H1 (cell line): ENCODE data around the gene DDX43.

ENCODE experiments used
- BACH1 ChIP-seq: IDR thresholded peaks from 2 replicates; pipeline ENCODE4 v1.6.1; 2012; ENCODE audit warnings: low read length, improper control_type of control experiment
- BRCA1 ChIP-seq: IDR thresholded peaks from 2 replicates; pipeline ENCODE4 v1.6.1; 2012; ENCODE audit warnings: low read depth, low read length, improper control_type of control experiment
- CEBPB ChIP-seq: IDR thresholded peaks from 2 replicates; pipeline ENCODE4 v1.6.1; 2012; ENCODE audit warnings: low read depth, low read length
- EZH2 ChIP-seq: fragments of 200-600 bp; sonication (generic); IDR thresholded peaks from 2 replicates; pipeline ENCODE4 v1.7.1; 2012; ENCODE audit warnings: low read depth, mild to moderate bottlenecking, moderate library complexity, low read length, inconsistent platforms; ENCODE audit not compliant: severe bottlenecking
- POLR2A ChIP-seq, 2 experiments: IDR thresholded peaks; 1 replicate in 1 of 2; 2 replicates in 1 of 2; pipeline ENCODE4 v1.6.1; 2011; ENCODE audit warnings: low read depth in 2 of 2, low read length in 2 of 2, mild to moderate bottlenecking in 2 of 2; ENCODE audit errors: control extremely low read depth in 1 of 2
- SIN3A ChIP-seq, 2 experiments: IDR thresholded peaks in 1 of 2; conservative IDR thresholded peaks in 1 of 2; 2 replicates each; pipeline ENCODE4 v1.6.1; 2011 to 2012; ENCODE audit warnings: low read length in 2 of 2, improper control_type of control experiment in 1 of 2, low read depth in 1 of 2, mild to moderate bottlenecking in 1 of 2
- TAF1 ChIP-seq: IDR thresholded peaks from 2 replicates; pipeline ENCODE4 v1.6.1; 2011; ENCODE audit warnings: mild to moderate bottlenecking, low read depth, low read length
- ZNF274 ChIP-seq: IDR thresholded peaks from 2 replicates; pipeline ENCODE4 v1.7.0; 2012; ENCODE audit warnings: low read length, borderline replicate concordance; ENCODE audit errors: extremely low read depth
- TF ChIP-seq, protein P1 (sequence below): IDR thresholded peaks from 2 replicates; pipeline ENCODE4 v1.6.1; 2011; ENCODE audit warnings: low read depth, mild to moderate bottlenecking, low read length; ENCODE audit not compliant: insufficient read depth
- TF ChIP-seq, protein P2 (sequence below): IDR thresholded peaks from 2 replicates; pipeline ENCODE4 v1.6.1; 2011; ENCODE audit warnings: low read length, improper control_type of control experiment
- TF ChIP-seq, protein P3 (sequence below), 3 experiments: IDR thresholded peaks; 1 replicate in 2 of 3; 2 replicates in 1 of 3; pipeline versions ENCODE4 v1.5.1 to v1.6.1; 2011; ENCODE audit warnings: low read length in 3 of 3, mild to moderate bottlenecking in 3 of 3, inconsistent platforms in 2 of 3, low read depth in 1 of 3, moderate library complexity in 1 of 3; ENCODE audit not compliant: insufficient read depth in 1 of 3; ENCODE audit errors: control extremely low read depth in 1 of 3

DNA sequence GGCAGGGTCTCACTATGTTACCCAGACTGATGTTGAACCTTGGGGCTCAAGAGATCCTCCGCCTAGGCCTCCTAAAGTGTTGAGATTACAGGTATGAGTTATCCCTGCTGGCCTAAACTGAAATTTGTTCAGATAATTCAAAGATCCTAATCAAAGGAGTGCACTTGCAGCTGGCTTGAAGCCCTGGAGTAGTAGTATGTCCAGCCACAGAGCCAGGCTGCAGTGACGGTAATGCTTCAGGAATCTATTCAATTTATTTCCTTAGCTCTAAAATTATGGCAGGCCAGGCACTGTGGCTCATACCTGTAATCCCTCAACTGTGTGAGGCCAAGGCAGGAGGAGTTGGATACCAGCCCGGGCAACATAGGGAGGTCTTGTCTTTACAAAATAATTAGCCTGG is 1.4 kb upstream of the DDX43 start:
- TF ChIP-seq CEBPB (no peak), BACH1 (no peak), POLR2A (IDR thresholded peaks at IDR 0.05; ENCODE audit: control extremely low read depth in 1 of 2, low read depth in 2 of 2, low read length in 2 of 2) (no peak), EZH2 (no peak), SIN3A (conservative IDR thresholded peaks at IDR 0.05 in 1 of 2, IDR thresholded peaks at IDR 0.05 in 1 of 2; ENCODE audit: low read depth in 1 of 2, low read length in 2 of 2) (no peak), BRCA1 (no peak), TAF1 (no peak), ZNF274 (no peak)
- TF ChIP-seq, protein P1, sequence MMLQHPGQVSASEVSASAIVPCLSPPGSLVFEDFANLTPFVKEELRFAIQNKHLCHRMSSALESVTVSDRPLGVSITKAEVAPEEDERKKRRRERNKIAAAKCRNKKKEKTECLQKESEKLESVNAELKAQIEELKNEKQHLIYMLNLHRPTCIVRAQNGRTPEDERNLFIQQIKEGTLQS = no peak
- TF ChIP-seq, protein P2, sequence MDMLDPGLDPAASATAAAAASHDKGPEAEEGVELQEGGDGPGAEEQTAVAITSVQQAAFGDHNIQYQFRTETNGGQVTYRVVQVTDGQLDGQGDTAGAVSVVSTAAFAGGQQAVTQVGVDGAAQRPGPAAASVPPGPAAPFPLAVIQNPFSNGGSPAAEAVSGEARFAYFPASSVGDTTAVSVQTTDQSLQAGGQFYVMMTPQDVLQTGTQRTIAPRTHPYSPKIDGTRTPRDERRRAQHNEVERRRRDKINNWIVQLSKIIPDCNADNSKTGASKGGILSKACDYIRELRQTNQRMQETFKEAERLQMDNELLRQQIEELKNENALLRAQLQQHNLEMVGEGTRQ = no peak
- TF ChIP-seq, protein P3, sequence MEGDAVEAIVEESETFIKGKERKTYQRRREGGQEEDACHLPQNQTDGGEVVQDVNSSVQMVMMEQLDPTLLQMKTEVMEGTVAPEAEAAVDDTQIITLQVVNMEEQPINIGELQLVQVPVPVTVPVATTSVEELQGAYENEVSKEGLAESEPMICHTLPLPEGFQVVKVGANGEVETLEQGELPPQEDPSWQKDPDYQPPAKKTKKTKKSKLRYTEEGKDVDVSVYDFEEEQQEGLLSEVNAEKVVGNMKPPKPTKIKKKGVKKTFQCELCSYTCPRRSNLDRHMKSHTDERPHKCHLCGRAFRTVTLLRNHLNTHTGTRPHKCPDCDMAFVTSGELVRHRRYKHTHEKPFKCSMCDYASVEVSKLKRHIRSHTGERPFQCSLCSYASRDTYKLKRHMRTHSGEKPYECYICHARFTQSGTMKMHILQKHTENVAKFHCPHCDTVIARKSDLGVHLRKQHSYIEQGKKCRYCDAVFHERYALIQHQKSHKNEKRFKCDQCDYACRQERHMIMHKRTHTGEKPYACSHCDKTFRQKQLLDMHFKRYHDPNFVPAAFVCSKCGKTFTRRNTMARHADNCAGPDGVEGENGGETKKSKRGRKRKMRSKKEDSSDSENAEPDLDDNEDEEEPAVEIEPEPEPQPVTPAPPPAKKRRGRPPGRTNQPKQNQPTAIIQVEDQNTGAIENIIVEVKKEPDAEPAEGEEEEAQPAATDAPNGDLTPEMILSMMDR (IDR thresholded peaks at IDR 0.05; ENCODE audit: control extremely low read depth in 1 of 3, insufficient read depth in 1 of 3, low read depth in 1 of 3, low read length in 3 of 3) = no peak
